Germinal center (tissue), 1 donor: ENCODE data around the gene INSL6.
"Not testable (repeated sequence)": the region's sequence is repeated elsewhere in the genome, so short reads cannot be mapped to it uniquely, and the experiment has no call there.

Experiments used
- DNase-seq: peaks from one replicate; pipeline ENCODE4 v3.0.0; 2012; ENCODE audit warnings: mixed read lengths, low spot score

INSL6 gene, protein sequence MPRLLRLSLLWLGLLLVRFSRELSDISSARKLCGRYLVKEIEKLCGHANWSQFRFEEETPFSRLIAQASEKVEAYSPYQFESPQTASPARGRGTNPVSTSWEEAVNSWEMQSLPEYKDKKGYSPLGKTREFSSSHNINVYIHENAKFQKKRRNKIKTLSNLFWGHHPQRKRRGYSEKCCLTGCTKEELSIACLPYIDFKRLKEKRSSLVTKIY

DNA sequence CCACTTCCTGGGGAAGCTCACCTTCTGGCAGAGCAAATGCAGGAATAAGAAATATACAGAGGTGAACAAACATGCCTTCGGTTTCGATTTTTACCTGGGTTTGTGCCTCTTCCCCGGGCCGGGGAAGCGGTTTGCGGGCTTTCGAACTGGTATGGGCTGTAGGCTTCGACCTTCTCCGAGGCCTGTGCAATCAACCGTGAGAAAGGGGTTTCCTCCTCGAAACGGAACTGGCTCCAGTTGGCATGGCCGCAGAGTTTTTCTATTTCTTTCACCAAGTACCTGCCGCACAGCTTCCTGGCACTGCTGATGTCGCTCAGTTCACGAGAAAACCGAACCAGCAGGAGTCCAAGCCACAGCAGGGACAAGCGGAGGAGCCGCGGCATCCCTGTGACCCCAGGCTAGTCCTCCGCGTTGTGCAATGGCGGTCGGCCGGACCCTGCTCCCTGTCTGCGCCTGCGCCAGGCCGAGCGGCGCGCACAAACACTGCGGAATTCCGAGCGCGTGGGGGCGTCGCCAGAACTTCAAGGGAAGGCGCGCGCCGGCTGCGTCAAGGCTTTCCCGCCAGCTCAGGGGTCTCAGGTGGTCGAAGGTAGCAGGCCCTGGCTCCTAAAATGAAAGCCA is at the start of gene INSL6:
TSS of gene INSL6 (minus strand) at position 420 of the 621 bp plus-strand sequence. CDS start at position 383, 37 bp downstream.
- DNase-seq, result no peak

DNA sequence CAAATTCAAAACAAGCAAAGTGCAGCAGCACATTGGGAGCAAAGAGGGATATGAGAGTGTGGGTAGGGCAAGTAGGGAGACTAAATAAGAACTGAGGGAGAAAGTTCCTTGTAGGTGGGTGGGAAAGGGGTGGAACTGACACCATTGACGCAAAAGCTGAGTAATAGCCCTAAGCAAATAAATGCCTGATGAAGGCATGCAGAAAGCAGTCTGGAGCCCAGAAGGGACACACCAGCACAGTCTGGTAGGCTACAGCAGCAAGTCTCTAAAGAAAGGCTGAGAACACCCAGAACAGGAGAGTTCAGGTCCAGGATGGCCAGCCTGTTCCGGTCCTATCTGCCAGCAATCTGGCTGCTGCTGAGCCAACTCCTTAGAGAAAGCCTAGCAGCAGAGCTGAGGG is 45.8 kb upstream of the INSL6 start, which contains the start of gene INSL4:
TSS of gene INSL4 (plus strand) at position 208 of the 400 bp plus-strand sequence. CDS start at position 313, 105 bp downstream.
- no peak for DNase-seq

DNA sequence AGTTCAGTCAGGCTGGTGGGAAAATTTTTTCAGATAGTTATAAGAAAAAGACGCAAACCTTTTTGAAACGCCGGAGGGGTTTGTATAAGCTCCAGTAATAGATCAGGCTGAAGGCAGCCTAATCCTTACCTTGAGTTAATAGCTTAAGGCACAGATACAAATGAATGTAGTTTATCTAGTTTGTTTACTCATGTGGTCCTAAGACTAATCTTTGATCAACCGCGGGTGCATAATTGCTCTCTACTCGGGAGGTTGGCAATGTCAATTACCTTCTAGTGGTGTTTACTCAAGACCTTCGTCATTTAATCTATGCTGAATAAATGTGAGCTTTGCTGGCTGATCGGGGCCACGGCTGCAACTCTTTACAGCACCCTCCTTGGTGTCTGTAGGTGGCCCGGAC is 45.1 kb upstream of the INSL6 start:
- DNase-seq, result no peak

DNA sequence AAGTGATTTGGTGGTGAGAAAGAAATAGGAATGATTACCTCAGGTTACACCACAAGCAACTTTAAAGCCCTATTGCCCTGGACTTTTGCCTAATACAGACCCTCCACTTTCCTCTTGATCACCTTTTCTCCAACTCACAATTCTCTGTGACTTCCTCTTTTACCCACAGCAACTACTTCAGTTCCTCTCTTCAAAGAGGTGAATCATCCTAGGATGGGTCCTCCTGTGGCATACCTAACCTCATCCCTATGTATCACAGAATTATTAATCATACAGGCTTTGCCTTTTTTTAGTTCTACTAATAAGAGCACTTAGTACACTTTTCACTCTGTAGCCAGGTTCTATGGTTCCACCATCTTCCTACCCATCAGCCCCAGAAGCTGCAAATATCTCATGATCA is 19.6 kb upstream of the INSL6 start:
- DNase-seq, result no peak

DNA sequence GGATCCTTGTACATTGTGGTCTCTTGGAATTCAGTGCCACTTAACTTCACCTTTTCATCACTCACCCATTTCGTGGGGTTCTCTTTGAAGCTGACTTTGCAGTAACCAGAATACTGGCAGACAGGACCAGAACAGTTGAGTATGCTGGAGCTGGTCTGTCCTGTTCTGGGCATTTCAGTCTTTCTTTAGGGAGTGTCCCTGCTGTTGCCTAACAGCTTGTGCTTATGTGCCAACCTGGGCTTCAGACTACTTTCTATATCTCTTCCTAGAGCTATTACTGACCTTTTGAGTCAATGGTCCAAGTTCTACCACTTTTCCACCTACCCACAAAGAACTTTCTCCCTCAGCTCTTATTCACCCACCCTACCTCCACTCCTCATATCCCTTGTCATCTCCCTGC is 10.0 kb upstream of the INSL6 start:
- DNase-seq, result no peak

DNA sequence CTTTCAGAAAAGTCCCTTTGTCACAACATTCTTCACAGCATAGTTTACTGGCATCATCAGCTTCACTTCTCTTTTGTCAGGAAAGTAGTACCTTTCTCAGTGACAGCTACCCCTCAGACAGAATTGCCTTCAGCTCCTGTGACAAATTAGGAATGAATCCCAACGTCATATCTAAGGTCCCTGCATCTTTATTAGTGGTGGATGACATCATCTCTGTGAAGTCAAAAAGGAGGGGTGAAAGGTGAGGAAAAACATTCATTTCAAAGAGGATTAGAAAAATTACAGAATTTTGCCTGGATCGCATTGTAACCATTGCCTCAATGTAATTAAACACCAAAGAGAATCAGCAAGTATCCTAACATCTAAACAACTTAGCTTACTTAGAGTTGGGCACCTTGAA is 7.9 kb upstream of the INSL6 start:
- DNase-seq, result no peak

DNA sequence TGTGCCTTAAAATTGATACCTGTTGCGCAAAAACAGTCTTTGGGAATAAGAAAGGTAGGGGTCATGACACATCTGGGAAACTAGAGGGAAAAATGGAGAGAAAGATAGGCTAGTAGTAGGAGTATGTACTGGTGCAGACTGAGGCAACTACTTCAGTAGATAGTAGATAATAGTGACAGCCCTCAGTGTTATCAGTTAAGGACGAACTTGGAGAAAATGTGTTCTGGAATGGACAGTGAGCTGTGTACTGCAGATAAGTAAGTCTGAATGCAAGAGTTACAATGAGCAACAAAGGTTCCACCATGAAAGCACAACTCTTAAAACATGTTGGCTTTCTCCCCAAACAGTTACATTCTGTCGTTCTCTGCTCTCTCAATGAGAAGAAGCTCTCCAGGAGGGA is 6.5 kb upstream of the INSL6 start:
- no peak for DNase-seq

DNA sequence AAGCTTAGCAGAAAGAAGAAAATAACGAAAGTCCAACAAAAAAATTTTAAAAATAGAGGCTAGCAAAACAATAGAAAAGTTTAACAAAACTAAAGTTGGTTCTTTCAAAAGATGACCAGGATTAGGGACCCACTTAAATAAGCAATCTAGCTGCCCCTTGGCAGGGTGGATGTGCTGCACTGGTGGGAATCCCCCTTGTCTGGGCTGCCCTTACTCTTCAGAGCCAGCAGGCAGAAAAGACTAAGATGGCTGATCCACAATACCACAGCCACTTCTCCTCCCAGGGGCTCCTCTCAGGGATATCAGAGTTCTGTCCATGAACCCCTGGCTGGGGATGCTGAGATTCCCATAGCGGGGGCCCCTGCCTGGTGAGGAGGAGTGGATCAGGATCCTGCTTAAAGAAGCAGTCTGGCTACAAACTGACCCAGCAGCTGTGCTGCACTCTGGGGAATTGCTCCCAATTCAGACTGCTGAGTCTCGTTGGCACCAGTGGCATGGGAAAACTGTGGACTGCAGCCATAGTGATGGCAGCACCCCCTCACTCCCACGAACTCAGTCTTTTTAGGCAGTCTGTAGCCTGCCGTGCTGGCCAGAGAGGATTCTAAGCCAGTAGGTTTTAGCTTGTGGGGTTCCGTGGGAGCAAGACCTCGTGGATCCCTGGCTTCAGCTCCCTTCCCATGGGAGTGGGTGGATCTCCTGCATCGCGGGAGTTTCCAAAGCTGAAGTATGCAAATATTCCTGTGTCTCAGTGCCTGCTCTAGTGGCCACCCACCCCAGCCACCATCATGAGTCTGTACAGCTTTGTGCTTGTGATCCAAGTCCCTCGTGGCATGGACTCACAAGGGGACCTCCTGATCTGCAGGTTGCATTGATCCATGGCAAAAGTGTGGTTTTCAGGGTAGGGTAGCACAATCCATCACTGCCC is 2.9 kb upstream of the INSL6 start:
- no peak for DNase-seq

DNA sequence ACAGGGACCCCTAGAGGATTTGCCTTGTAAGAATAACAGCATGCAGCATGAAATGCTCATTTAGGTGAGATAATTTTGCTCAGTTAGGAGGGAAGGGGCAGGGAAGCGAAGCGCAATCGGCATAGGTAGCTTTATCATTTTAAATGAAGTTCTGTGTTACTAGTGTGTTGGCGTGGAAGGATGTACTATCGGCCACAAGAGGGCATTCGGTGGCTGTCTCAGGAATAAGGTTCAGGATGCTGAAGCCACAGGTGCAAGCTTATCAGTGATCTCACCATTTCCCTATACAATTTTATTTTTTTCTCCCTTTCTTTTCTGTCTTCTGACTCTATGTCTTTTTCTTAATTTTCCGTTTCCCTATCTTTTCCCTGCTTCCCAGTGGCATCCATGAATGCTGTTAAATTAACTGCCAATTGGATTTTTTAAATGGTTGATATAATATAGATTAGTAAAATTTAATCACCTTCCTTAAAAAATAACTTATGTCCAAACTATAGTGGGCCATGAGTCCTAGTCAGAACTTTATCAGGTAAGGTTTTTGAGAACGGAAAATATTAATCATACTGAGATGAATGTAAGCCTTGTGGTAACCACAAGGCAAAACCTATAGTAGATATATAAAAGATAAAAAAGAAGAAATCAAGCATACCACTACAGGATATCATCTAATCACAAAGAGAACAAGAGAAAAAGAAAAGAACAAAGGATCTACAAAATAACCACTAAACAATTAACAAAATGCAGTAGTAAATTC is 1.2 kb upstream of the INSL6 start:
- peak; percentile 62 for DNase-seq

DNA sequence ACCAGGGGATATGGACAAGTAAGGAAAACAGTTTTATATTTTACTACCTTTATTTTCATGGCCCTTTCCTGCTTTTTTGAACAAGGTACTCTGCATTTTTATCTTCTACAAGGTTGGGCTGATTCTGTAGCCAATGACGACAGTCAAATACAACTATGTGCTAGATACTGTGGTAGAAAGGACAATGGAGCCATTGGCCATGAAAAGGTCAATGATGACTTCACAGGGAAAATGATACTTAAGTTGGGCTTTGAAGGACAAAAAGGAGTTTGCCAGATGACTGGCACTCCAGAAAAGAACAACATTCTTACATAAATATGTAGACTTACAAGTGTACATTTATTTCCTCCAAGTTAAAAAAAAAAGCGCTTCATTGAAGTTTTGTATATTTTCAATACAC is 663 bp downstream of the INSL6 start:
- DNase-seq, result no peak

DNA sequence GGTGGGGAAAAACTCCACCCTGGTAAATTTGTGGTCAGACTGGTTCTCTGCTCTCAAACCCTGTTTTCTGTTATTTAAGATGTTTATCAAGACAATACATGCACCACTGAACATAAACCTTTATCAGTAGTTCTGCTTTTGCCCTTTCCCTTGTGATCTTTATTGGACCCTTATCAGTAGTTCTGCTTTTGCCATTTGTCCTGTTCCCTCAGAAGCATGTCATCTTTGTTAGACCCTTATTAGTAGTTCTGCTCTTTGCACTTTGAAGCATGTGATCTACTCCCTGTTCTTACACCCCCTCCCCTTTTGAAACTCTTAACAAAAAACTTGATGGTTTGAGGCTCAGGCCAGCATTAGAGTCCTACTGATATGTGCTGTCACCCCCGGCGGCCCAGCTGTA is 4.8 kb downstream of the INSL6 start:
- DNase-seq, result not testable (repeated sequence)

DNA sequence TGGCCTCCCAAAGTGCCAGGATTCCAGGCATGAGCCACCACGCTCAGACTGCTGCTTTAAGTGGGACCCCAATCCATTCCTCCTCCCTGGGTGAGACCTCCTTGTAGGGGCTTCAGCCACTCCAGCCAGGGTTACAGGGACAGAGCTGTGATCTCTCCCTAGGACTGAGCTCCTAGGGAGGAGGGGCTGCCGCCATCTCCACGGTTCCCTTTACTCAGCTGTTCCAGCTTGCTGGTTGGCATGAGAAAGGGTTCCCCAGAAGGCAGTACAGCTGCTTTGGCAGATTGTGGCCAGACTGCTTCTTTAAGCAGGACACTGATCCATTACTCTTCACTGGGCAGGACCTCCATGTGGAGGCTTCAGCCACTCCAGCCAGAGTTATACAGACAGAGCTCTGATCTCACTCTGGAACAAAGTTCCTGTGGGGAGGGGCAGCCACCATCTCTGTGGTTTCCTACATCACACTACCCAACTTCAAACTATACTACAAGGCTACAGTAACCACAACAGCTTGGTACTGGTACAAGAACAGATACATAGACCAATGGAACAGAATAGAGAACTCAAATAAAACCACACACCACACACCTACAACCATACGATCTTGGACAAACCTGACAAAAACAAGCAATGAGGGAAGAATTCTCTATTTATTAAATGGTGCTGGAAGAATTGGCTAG is 7.2 kb downstream of the INSL6 start:
- DNase-seq, result no peak

DNA sequence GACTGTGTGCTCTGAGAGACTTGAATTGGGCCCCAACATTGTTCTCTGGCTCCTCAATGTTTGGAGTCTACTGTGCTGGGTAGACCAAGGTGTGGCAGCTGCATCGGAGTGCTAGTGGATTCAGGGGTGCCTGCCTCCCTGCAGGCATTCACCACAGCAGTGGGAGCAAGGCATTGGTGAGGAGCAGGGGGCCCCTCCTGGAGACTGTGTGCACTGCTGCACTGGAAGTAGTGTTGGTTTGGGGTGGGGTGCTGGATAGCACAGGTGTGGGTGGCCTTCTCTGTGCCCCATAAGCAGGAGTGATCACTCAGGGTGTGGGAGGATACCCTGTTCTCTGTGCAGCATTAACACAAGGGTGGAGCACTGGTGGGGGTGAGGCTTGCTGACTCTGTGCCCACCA is 39.2 kb downstream of the INSL6 start:
- DNase-seq, result no peak

DNA sequence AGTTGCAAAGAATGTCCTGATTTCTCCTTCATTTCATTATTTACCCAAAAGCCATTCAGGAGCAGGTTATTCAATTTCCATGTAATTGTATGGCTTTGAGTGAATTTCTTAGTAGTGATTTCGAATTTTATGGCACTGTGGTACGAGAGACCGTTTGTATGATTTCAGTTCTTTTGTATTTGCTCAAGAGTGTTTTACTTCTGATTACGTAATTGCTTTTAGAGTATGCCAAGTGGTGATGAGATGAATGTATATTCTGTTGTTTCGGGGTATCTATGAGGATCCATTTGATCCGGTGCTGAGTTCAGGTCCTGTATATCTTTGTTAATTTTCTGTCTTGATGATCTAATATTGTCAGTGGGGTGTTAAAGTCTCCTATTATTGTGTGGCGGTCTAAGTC is 41.2 kb downstream of the INSL6 start:
- no peak for DNase-seq

DNA sequence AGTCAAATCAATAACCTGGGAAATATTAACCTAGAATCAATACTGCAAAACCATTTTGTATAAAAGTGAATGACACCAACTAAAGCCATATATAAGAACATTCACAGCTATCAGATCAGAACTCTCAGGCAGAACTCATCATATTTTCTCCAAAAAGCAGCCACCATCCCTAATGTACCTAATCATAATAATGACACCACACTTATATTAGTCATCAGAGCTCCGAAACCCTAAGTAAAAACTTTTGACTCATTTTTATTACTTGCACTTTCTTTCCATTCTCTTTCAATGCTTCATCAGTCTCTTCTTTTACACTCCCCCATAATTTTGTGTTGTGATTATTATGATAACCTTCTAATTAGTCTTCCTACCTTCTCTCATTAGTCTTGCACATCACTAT is 45.3 kb downstream of the INSL6 start:
- no peak for DNase-seq

DNA sequence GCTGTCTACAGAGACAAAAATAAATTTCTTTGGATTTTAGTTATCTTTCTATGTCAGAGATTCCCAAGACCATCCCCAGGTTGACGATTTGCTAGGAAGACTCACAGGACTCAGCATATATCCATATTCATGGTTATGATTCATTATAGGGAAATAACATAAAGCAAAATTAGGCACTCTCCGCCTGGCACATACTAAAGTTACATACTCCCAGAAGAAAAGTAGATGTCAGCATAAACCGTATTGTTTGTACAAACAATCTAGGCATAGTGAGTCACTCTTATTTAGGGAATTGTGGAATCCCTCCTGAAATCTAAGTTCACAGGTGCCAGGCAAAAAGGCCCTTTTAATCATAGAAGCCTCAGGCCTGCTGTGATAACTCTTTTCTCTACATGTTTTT is 62.9 kb downstream of the INSL6 start:
- DNase-seq, result no peak

DNA sequence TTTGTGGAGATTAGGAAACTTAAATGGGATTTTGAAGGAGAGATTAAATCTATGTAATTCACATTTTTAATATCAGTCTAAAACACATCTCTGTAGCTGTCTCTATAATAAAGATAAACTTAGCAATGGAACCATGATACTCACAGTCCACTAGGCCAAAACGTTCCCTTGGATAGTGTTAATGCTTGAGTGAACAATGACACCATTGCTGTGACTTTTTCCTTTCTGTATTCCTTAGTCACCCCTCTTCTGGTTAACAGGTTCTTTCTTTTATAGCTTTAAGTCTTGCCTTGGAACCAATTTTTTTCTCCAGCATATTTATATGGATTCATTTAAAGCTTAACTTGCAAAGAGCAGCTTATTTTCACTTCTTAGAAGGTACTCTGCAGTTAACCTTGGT is 63.3 kb downstream of the INSL6 start:
- DNase-seq, result no peak

DNA sequence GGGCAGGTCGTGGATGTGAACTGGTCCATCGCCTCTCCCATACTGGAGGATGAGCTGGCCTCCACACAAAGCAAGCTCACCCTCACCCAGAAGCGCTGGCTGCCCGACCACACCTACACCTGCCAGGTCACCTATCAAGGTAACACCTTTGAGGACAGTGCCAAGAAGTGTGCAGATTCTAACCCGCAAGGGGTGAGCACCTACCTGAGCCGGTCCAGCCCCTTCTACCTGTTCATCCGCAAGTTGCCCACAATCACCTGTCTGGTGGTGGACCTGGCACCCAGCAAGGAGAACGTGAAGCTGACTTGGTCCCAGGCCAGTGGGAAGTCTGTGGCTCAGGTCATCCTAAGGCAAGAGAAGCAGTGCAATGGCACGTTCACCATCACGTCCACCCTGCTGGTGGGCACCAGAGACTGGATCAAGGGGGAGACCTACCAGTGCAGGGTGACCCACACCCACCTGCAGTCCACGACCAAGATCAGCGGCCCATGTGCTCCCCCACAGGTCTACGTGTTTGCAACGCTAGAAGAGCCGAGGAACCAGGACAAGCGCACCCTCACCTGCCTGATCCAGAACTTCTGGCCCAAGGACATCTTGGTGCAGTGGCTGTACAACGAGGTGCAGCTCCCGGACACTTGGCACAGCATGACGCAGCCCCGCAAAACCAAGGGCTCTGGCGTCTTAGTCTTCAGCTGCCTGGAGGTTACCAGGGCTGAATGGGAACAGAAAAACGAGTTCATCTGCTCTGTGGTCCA is 71.3 kb downstream of the INSL6 start:
- no peak for DNase-seq
